ENCODE measurements around the gene MFN2.
A peak's percentile ranks its signal among the peaks of the same experiment; 100 is the strongest.

MFN2 gene

GRCh38 chr1:11960715-11961114 lies 19.5 kb upstream of the MFN2 start:
- no peak for DNase-seq (ENCODE audit: low spot score)

GRCh38 chr1:11961230-11961629 lies 19.0 kb upstream of the MFN2 start:
- DNase-seq (ENCODE audit: low spot score): no peak

DNA sequence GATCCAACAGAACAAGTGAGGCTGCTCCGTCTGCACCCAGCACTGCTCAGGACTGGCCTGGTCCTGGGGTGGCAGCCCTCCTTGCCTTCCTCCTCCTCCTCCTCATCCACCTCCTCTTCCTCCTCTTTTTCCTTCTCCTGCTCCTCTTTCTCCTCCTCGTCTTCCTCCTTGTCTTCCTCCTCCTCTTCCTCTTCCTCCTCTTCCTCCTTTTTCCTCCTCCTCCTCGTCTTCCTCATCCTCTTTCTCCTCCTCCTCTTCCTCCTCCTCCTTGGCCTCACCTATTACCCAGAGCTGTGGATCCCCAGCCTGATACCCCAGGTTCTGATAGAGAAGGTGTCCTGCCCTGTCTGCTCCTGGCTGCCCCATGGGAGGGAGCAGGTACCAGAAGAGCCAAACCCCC lies 16.6 kb upstream of the MFN2 start:
- no peak for DNase-seq (ENCODE audit: low spot score)

- DNase-seq (ENCODE audit: low spot score): no peak
These were observed 15.6 kb upstream of the MFN2 start for GRCh38 chr1:11964656-11965055.

DNA sequence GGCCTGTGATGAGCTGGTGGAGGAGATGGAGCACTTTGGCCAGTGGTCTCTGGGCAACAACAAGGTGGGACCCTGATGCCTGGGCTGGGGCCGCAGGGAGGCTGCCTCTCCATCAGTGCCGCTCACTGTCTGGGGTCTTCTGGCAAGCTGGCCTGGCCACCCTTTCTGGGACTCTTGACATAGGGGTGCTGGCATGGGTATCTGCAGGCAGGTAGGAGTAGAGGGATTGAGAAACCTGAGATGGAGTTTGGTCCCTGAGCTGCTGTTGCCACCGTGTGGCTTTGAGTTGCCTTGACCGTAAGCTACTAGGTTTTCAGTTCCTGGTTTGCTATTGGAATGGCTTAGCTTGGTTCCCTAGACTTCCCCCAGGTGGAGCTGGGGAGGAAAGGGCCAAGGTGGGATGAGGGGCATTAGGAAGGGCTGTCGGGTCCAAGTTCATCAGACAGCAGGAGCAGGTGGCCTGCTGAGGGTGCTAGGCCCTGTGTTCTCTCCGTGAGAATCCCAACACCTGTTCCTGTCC lies 13.2 kb upstream of the MFN2 start:
- no peak for DNase-seq (ENCODE audit: low spot score)

GRCh38 chr1:11970441-11971185 lies 9.6 kb upstream of the MFN2 start:
- no peak for DNase-seq (ENCODE audit: low spot score)

- DNase-seq (ENCODE audit: low spot score): peak; percentile 71
These were observed 2.6 kb upstream of the MFN2 start for GRCh38 chr1:11977625-11978024.

DNA sequence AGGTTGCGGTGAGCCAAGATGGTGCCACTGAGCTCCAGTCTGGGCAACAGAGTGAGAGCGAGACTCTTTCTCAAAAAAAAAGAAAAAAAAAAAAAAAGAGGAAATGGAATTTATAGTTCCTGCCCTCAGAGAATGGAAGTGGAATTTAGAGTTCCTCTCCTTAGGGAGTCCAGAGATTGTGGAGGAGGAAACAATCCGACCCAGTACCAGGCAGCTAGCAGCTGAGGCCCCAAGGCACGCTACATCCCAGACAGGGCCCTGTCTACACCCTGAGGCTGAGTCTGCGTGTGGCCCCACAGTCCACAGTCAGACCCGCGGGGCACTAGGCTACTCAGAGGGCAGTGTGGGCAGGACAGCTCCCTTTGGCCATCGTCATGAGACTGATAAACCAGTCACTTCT lies 1.9 kb upstream of the MFN2 start:
- DNase-seq (ENCODE audit: low spot score): no peak

DNA sequence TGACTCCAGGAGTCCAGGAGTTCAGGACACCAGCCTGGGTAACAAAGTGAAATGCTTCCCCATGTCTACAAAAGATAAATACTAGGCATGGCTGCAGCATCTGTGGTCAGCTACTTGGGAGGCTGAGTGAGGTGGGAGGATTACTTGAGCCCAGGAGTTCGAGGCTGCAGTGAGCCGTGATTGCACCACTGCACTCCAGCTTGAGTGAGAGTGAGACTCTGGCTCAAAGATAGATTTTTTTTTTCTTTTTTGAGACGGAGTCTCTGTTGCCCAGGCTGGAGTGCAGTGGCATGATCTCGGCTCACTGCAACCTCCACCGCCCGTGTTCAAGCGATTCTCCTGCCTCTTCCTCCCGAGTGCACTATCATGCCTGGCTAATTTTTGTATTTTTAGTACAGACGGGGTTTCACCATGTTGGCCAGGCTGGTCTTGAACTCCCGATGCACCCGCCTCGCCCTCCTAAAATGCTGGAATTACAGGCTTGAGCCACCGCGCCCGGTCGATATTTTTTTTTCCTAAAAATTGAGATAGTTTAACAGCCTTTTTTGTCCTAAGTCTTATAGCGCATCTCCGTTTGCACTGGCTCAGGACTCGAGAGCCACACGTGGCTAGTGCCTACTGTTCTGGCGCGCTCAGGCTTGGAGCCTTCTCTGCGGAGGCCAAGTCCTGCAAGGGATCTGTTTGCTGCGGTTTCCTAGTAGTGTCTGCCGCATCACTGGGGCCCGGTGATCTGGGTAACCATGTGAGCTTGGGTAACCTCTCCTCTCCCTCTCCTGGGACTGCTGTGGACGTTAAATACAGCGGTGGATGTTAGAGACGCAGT lies 1.0 kb upstream of the MFN2 start:
- DNase-seq (ENCODE audit: low spot score): no peak

GRCh38 chr1:11980676-11980972 lies 380 bp downstream of the MFN2 start:
- no peak for DNase-seq (ENCODE audit: low spot score)

DNA sequence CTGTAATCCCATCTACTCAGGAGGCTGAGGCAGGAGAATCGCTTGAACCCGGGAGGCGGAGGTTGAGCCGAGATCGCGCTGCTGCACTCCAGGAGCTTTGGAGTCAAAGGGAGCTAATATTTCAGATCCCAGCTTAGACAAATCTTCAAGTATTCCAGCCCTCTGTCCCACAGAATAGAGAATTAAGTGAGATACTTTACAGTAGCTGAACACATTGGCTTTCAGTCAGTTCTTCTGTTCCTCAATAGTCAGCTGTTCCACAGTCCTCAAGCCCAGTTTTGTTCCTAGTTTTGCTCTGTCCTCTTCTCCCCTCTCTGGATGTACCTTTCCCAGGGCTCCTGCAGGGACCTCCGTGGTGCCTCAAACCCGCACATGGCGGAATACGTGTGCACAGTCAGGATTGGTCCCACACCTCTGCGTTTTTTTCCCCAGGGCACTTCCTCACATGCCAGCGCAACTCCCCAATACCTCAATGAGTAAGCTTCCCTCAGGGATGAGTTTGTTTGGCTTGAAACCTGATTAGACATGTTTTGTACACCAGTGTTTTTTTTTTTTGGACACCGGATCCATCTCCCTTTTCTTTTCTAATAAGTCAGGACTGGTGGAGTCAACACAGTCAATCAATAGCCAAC lies 1.2 kb downstream of the MFN2 start:
- DNase-seq (ENCODE audit: low spot score): no peak

- DNase-seq (ENCODE audit: low spot score): no peak
These were observed 1.8 kb downstream of the MFN2 start for GRCh38 chr1:11982010-11982392.

DNA sequence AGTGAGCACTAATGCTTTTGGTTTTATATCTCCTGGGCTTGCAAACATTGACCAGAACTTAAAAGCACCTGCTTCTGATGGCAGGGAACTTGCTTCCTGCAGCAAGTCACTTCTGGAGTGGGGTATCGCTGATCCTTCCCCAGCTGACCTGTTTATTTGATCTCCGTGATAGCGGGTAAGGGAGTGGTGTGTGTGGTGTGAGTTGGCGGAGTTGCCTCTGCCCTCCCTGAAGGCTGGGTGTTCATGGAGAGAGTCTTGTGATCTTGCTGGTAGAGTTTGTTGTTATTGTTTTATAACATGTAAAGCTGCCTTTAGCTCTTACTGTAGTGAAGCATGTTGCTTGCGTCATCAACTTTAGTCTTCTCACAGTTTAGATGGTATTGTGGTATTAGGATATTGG lies 3.9 kb downstream of the MFN2 start:
- DNase-seq (ENCODE audit: low spot score): no peak

GRCh38 chr1:11984576-11984975 lies 4.3 kb downstream of the MFN2 start:
- DNase-seq (ENCODE audit: low spot score): no peak

DNA sequence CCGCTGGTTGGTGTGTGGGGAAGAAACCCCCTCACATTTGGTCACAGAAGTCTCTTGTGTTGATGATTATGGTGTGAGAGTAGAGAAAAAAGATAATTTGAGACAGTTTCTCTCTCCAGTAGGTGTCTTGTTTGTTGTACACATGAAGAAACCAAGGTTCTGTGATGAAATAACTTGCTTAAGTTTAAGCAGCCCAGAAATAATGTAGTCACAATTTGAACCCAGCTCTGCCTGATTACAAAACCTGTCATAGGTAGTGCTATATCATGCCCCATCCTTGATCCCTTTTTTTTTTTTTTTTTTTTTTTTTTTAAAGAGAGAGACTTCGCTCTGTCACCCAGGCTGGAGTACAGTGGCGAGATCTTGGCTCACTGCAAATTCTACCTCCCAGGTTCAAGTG lies 4.9 kb downstream of the MFN2 start:
- DNase-seq (ENCODE audit: low spot score): no peak

DNA sequence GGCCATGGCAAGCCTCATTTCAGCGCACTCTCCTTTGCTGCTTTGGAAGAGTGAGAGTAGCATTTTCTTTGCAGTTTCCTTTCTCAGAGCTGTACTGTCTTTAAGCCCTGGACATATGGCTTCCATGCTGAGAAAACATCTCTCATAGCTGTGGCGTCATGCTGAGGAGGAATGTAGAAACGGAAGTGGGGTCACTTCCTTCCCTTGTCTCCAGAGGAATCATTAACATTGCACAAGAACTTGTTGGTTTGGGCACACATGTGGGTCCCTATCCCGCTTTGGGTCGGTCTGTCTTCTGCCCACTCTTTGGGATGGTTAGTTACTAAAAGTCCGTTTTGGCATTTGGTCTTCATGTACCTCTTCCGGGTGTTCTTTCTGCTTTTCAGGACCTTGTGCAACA lies 5.6 kb downstream of the MFN2 start:
- DNase-seq (ENCODE audit: low spot score): peak; percentile 64

DNA sequence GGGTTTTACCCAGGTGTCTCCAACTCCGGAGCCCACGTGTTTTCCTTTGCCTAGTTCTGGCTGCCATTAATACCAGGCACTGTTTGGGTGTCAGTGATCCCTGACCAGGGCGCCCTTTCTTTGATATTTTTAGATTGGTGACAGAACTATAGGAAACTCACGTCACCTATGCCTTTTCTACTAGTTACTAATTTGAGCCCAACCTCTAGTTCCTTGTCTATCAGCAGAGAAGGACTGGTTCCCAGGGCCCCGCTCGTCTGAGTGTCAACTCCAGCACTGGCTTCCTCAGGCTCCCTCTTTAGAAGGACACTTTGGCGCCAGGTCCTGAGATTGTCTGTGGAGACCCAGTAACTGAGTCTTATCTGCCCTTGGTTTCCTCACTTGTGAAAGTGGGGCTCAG lies 9.4 kb downstream of the MFN2 start:
- DNase-seq (ENCODE audit: low spot score): no peak

- DNase-seq (ENCODE audit: low spot score): no peak
These were observed 10.2 kb downstream of the MFN2 start for GRCh38 chr1:11990303-11991032.

DNA sequence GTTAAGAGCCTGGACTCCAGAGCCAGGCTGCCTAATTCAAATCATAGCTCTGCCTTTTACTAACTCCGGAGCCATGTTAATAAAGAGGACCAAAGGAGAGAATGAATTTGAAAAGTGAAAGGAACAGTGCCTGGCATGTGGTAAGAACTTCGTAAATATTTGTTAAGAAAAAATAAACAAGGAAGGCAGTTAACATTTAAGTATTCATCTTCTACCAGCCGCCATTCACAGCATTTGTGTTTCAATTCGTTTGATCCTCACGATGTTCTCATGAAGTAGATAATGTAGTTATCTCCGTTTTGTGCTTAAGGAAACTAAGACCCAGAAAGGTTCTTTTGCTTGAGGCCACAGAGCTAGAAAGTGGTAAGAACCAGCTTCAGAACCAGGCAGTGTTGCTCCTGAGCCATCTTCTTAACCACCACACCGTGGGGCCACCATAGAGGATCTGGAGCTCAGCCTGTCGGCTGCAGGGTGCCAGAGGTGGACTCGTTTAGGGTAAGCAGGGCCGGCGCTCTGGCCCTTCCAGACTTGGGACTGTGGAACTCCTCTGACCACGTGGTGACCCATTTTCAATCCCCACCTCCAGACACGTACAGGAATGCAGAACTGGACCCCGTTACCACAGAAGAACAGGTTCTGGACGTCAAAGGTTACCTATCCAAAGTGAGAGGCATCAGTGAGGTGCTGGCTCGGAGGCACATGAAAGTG lies 11.9 kb downstream of the MFN2 start:
- no peak for DNase-seq (ENCODE audit: low spot score)

GRCh38 chr1:11997081-11997850 lies 17.0 kb downstream of the MFN2 start:
- DNase-seq (ENCODE audit: low spot score): no peak

DNA sequence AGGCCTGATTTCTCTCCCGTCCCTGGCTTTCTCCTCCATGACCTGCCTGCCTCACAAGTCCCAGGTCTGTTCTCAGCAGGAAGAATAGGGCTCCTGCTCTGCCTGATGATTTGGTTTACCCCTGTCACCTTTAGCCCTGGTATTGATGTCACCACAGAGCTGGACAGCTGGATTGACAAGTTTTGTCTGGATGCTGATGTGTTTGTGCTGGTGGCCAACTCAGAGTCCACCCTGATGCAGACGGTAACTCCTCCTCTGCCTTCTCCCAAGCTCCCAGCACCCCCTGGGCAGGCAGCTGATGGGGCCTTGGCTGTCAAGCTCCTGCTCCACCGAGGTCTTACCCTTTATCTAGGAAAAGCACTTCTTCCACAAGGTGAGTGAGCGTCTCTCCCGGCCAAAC lies 18.4 kb downstream of the MFN2 start:
- DNase-seq (ENCODE audit: low spot score): no peak

Data from AG20443 (cell line).